NCI-H128 (cell line): ENCODE measurements around the gene WFIKKN2.

Experiments used
- DNase-seq: peaks from one replicate; lab custom pipeline; 2025; ENCODE audit not compliant: unreplicated experiment; lab: John Stamatoyannopoulos, UW

The WFIKKN2 gene

GRCh38 chr17:50807675-50808074 lies 27.7 kb upstream of the WFIKKN2 start:
- DNase-seq, result no peak

- no peak for DNase-seq
Measured at GRCh38 chr17:50808413-50808812, 27.0 kb upstream of the WFIKKN2 start.

- DNase-seq, result no peak
Measured at GRCh38 chr17:50808888-50809287, 26.5 kb upstream of the WFIKKN2 start.

GRCh38 chr17:50813583-50813982 lies 21.8 kb upstream of the WFIKKN2 start:
- DNase-seq, result no peak

- DNase-seq, result no peak
Measured at GRCh38 chr17:50815400-50815799, 20.0 kb upstream of the WFIKKN2 start.

GRCh38 chr17:50816271-50816670 lies 19.1 kb upstream of the WFIKKN2 start:
- no peak for DNase-seq

GRCh38 chr17:50816771-50817751 lies 18.3 kb upstream of the WFIKKN2 start:
- no peak for DNase-seq

- no peak for DNase-seq
Measured at GRCh38 chr17:50817838-50818237, 17.5 kb upstream of the WFIKKN2 start.

GRCh38 chr17:50818261-50818660 lies 17.1 kb upstream of the WFIKKN2 start:
- no peak for DNase-seq

- DNase-seq, result no peak
Measured at GRCh38 chr17:50818921-50819657, 16.3 kb upstream of the WFIKKN2 start.

- DNase-seq, result no peak
Measured at GRCh38 chr17:50820651-50821050, 14.7 kb upstream of the WFIKKN2 start.

GRCh38 chr17:50822550-50822949 lies 12.8 kb upstream of the WFIKKN2 start:
- DNase-seq, result no peak

- DNase-seq, result no peak
Measured at GRCh38 chr17:50824429-50824828, 11.0 kb upstream of the WFIKKN2 start.

GRCh38 chr17:50825188-50825587 lies 10.2 kb upstream of the WFIKKN2 start:
- no peak for DNase-seq

- no peak for DNase-seq
Measured at GRCh38 chr17:50828508-50829170, 6.7 kb upstream of the WFIKKN2 start.

- no peak for DNase-seq
Measured at GRCh38 chr17:50829332-50829731, 6.1 kb upstream of the WFIKKN2 start.

- DNase-seq, result no peak
Measured at GRCh38 chr17:50830352-50830751, 5.0 kb upstream of the WFIKKN2 start.

GRCh38 chr17:50830994-50831393 lies 4.4 kb upstream of the WFIKKN2 start:
- DNase-seq, result no peak

- DNase-seq, result no peak
Measured at GRCh38 chr17:50831471-50831928, 3.9 kb upstream of the WFIKKN2 start.

- DNase-seq, result no peak
Measured at GRCh38 chr17:50832267-50832863, 3.0 kb upstream of the WFIKKN2 start.

GRCh38 chr17:50832864-50833381 lies 2.5 kb upstream of the WFIKKN2 start:
- DNase-seq, result no peak
